GM23248 (cell line): Measurements from ENCODE around the gene ARRDC5. TPM values are rescaled to one million over a fixed set of nuclear protein-coding genes. Genes with fewer than 3 reads are reported as not detected.
"Not testable (repeated sequence)": the region's sequence is repeated elsewhere in the genome, so short reads cannot be mapped to it uniquely, and the experiment has no call there.

Experiments
- DNase-seq: peaks from one replicate; pipeline ENCODE4 v3.0.0-alpha.2; 2015
- H2AFZ ChIP-seq: fragments of 200-600 bp; sonication (generic); 2 replicates; pipeline ENCODE4 v1.6.1; 2016; ENCODE audit warnings: antibody characterized with exemption
- H3F3A ChIP-seq: fragments of 200-600 bp; sonication (generic); 2 replicates; pipeline ENCODE4 v1.6.1; 2016; ENCODE audit warnings: mild to moderate bottlenecking, antibody characterized with exemption, mixed run types; ENCODE audit not compliant: insufficient read depth
- H3K27ac ChIP-seq: fragments of 200-600 bp; sonication (generic); 2 replicates; pipeline ENCODE4 v1.5.1; 2016; ENCODE audit warnings: mild to moderate bottlenecking
- H3K27me3 ChIP-seq: fragments of 200-600 bp; sonication (generic); replicated peaks from 2 replicates; pipeline ENCODE4 v1.6.1; 2016; ENCODE audit warnings: mild to moderate bottlenecking; ENCODE audit not compliant: insufficient read depth
- H3K36me3 ChIP-seq: fragments of 200-600 bp; sonication (generic); 2 replicates; pipeline ENCODE4 v1.6.1; 2016; ENCODE audit warnings: low read depth, mild to moderate bottlenecking
- H3K4me1 ChIP-seq: fragments of 200-600 bp; sonication (generic); 2 replicates; pipeline ENCODE4 v1.6.1; 2016; ENCODE audit warnings: mild to moderate bottlenecking; ENCODE audit not compliant: insufficient read depth
- H3K4me2 ChIP-seq: fragments of 200-600 bp; sonication (generic); one replicate; pipeline ENCODE4 v1.6.1; 2016; ENCODE audit warnings: mild to moderate bottlenecking; ENCODE audit not compliant: unreplicated experiment
- H3K4me3 ChIP-seq: fragments of 200-600 bp; sonication (generic); 2 replicates; pipeline ENCODE4 v1.5.1; 2016; ENCODE audit warnings: mild to moderate bottlenecking
- H3K79me2 ChIP-seq: fragments of 200-600 bp; sonication (generic); 2 replicates; pipeline ENCODE4 v1.6.1; 2016; ENCODE audit warnings: mild to moderate bottlenecking; ENCODE audit not compliant: insufficient read depth
- H3K9ac ChIP-seq: fragments of 200-600 bp; sonication (generic); 2 replicates; pipeline ENCODE4 v1.6.1; 2016; ENCODE audit warnings: mild to moderate bottlenecking
- H3K9me2 ChIP-seq: fragments of 200-600 bp; sonication (generic); 2 replicates; pipeline ENCODE4 v1.6.1; 2016; ENCODE audit warnings: mixed run types, mild to moderate bottlenecking, moderate library complexity; ENCODE audit not compliant: insufficient read depth
- H3K9me3 ChIP-seq: fragments of 200-600 bp; sonication (generic); one replicate; pipeline ENCODE4 v1.6.1; 2017; ENCODE audit warnings: low read depth
- H4K20me1 ChIP-seq: fragments of 200-600 bp; sonication (generic); 2 replicates; pipeline ENCODE4 v1.6.0; 2016; ENCODE audit not compliant: insufficient read depth
- EZH2 ChIP-seq: fragments of 200-600 bp; sonication (generic); IDR thresholded peaks from 2 replicates; pipeline ENCODE4 v1.6.1; 2018; ENCODE audit warnings: antibody characterized with exemption, mild to moderate bottlenecking; ENCODE audit not compliant: insufficient read depth, poor library complexity, severe bottlenecking
- EZH2phosphoT487 ChIP-seq: fragments of 200-600 bp; sonication (generic); IDR thresholded peaks from 2 replicates; pipeline ENCODE4 v1.6.1; 2018; ENCODE audit warnings: antibody characterized with exemption, moderate library complexity, mild to moderate bottlenecking, low read depth; ENCODE audit not compliant: insufficient read depth
- WGBS, 2 experiments: methylation state at CpG; one replicate each; pipeline ENCODE4 v1.1.6; 2015 to 2017; ENCODE audit warnings: low lambda C conversion rate in 2 of 2, low coverage in 1 of 2; ENCODE audit errors: missing lambda C conversion rate in 2 of 2; 5-methylcytosine and 5-hydroxymethylcytosine counted together
- in situ Hi-C: fragments of 300-500 bp; cut with MboI; formaldehyde crosslinking; loops from 2 replicates; pipeline ENCODE4 v1.15.0; 2020
- polyA plus RNA-seq: library from polyadenylated mRNA; unstranded; fragments of >200 nt; fragmentation: Nextera tagmentation; extraction: Ambion mirVana; gene quantifications from 2 replicates; pipeline ENCODE4 v1.2.1, GENCODE V29; 2016
- total RNA-seq: library from RNA; depleted of rRNA; stranded (reverse); fragments of >200 nt; shearing (Covaris generic); gene quantifications from 2 replicates; pipeline ENCODE4 v1.2.3, GENCODE V29; 2014; rRNA removed

ARRDC5 gene
- total RNA-seq (not detected in 2 replicates), polyA plus RNA-seq (not detected in 2 replicates)

- H3K27ac ChIP-seq: no peak within 1 kb of the TSS
- WGBS, 2 experiments: 70 to 72% methylated on average over 6 to 7 of the region's 7 CpGs
- no peaks in the 10 kb centered on the region for H3K4me1 ChIP-seq
- no peak within 1 kb of the TSS for H3K9ac ChIP-seq
- H3F3A ChIP-seq: no peaks in the 10 kb centered on the region
- no peaks in the 10 kb centered on the region for H3K9me3 ChIP-seq
- no peak within 1 kb of the TSS for H3K4me3 ChIP-seq
- no peaks in the 10 kb centered on the region for H3K36me3 ChIP-seq
- H3K9me2 ChIP-seq: no peaks in the 10 kb centered on the region
- no peak within 1 kb of the TSS for H3K4me2 ChIP-seq
- DNase-seq: no peak
- in situ Hi-C loops: no loop called here
- H4K20me1 ChIP-seq: no peaks in the 10 kb centered on the region
- TF ChIP-seq EZH2phosphoT487: no peak
- no peak for TF ChIP-seq EZH2
- H3K79me2 ChIP-seq: no peaks in the 10 kb centered on the region
- no peaks in the 10 kb centered on the region for H3K27me3 ChIP-seq
- no peak within 1 kb of the TSS for H2AFZ ChIP-seq
These were observed at the start of gene ARRDC5 for GRCh38 chr19:4902796-4903195. Gene ARRDC5 (minus strand): TSS chr19:4902896. CDS start chr19:4902825, 71 bp downstream.

GRCh38 chr19:4951656-4952055 lies 49.0 kb upstream of the ARRDC5 start:
- H3K79me2 ChIP-seq: no peaks in the 10 kb centered on the region
- H3K4me2 ChIP-seq: no peak overlapping the region
- in situ Hi-C loops: no loop called here
- TF ChIP-seq EZH2 (no peak), EZH2phosphoT487 (no peak)
- H3K9ac ChIP-seq: no peak overlapping the region
- no peaks in the 10 kb centered on the region for H3K9me3 ChIP-seq
- no peak for DNase-seq
- H3K9me2 ChIP-seq: no peaks in the 10 kb centered on the region
- no peaks in the 10 kb centered on the region for H3K36me3 ChIP-seq
- WGBS, 2 experiments: 90 to 92% methylated on average over 11 of the region's 11 CpGs
- no peaks in the 10 kb centered on the region for H3K27me3 ChIP-seq
- no peaks in the 10 kb centered on the region; the same call in 1 of the 2 replicates for H3K4me1 ChIP-seq
- H3K27ac ChIP-seq: no peak overlapping the region
- peaks cover 7% of the 10 kb centered on the region; the same call in 1 of the 2 replicates for H3F3A ChIP-seq
- no peaks in the 10 kb centered on the region for H4K20me1 ChIP-seq
- H3K4me3 ChIP-seq: no peak overlapping the region
- H2AFZ ChIP-seq: no peak overlapping the region

GRCh38 chr19:4950650-4951049 lies 48.0 kb upstream of the ARRDC5 start:
- H3K9me3 ChIP-seq, H3K79me2 ChIP-seq, H3K9ac ChIP-seq, H2AFZ ChIP-seq, in situ Hi-C loops, H3K27me3 ChIP-seq, H3F3A ChIP-seq, H3K36me3 ChIP-seq, H3K4me2 ChIP-seq, DNase-seq, H3K9me2 ChIP-seq, H3K27ac ChIP-seq, H3K4me3 ChIP-seq, H4K20me1 ChIP-seq, H3K4me1 ChIP-seq: not testable (repeated sequence)
- 96 to 98% methylated on average over 22 to 23 of the region's 23 CpGs for WGBS, 2 experiments

GRCh38 chr19:4941638-4942169 lies 39.0 kb upstream of the ARRDC5 start:
- H2AFZ ChIP-seq, DNase-seq, H3F3A ChIP-seq, H3K36me3 ChIP-seq, in situ Hi-C loops, H3K9ac ChIP-seq, H3K4me2 ChIP-seq, H3K27ac ChIP-seq, H4K20me1 ChIP-seq, H3K27me3 ChIP-seq, H3K4me1 ChIP-seq, H3K4me3 ChIP-seq, H3K9me2 ChIP-seq, H3K9me3 ChIP-seq: not testable (repeated sequence)
- 98 to 99% methylated on average over 24 to 34 of the region's 35 CpGs for WGBS, 2 experiments
- H3K79me2 ChIP-seq: peaks cover 28% of the 10 kb centered on the region

GRCh38 chr19:4939466-4939865 lies 36.8 kb upstream of the ARRDC5 start:
- in situ Hi-C loops: no loop called here
- DNase-seq: no peak
- Histone ChIP-seq H3K27me3 (no peaks in the 10 kb centered on the region), H3F3A (0 out of 2 replicates have a peak, but pooled peaks cover 10% of the 10 kb centered on the region), H4K20me1 (no peaks in the 10 kb centered on the region), H3K4me2 (no peak overlapping the region), H3K9me2 (no peaks in the 10 kb centered on the region), H3K36me3 (peaks cover 3% of the 10 kb centered on the region; the same call in 1 of the 2 replicates), H3K9me3 (no peaks in the 10 kb centered on the region), H3K4me1 (no peaks in the 10 kb centered on the region), H3K9ac (no peak overlapping the region), H3K27ac (no peak overlapping the region), H3K79me2 (peaks cover 45% of the 10 kb centered on the region), H3K4me3 (no peak overlapping the region), H2AFZ (no peak overlapping the region)
- TF ChIP-seq EZH2phosphoT487 (no peak), EZH2 (no peak)
- 98 to 99% methylated on average over 7 of the region's 7 CpGs for WGBS, 2 experiments

GRCh38 chr19:4938461-4938860 lies 35.8 kb upstream of the ARRDC5 start:
- H3K9ac ChIP-seq, H3K4me3 ChIP-seq, H3K9me3 ChIP-seq, H3K27me3 ChIP-seq, H3K27ac ChIP-seq, H3F3A ChIP-seq, H3K4me2 ChIP-seq, DNase-seq, H3K36me3 ChIP-seq, H3K4me1 ChIP-seq, H4K20me1 ChIP-seq, H3K9me2 ChIP-seq, H2AFZ ChIP-seq, in situ Hi-C loops: not testable (repeated sequence)
- 96% methylated on average over 4 of the region's 4 CpGs for WGBS, 2 experiments
- H3K79me2 ChIP-seq: peaks cover 50% of the 10 kb centered on the region
